ENCODE results near the gene WDR81. TPM values are rescaled to one million over a fixed set of nuclear protein-coding genes. Genes with fewer than 3 reads are reported as not detected.
A peak's percentile ranks its signal among the peaks of the same experiment; 100 is the strongest.

The WDR81 gene
- total and polyA plus RNA-seq, 2 experiments from 2014 or later: 3.5 to 14.5 TPM

DNA sequence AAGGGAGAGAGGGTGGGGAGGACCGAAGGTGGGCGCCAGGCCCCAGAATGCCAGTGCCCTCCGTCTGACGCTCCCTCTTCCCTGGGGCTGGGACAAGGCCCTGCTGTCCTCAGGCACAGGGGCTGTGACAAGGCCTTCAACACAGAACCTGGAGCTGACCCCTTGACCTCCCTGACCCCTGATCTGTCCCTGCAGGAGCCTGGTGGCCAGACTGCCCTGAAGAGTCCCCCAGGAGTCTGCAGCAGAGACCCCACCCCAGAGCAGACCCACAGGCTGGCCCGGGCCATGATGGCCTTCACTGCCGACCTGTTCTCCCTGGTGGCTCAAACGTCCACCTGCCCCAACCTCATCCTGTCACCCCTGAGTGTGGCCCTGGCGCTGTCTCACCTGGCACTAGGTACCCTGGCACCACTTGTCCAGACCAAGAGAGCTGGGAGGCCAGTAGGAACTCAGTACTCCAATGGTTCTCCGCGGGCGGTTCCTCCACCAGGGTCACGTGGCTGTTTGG lies 21.1 kb downstream of the WDR81 start:
- Histone ChIP-seq H3K79me2 (replicated peaks; ENCODE audit: insufficient read depth) (no peaks in the 10 kb centered on the region), H3K27ac (ENCODE audit: low read depth) (no peak overlapping the region), H3K36me3 (ENCODE audit: insufficient read depth) (no peaks in the 10 kb centered on the region), H3K4me2 (no peak overlapping the region), H4K20me1 (replicated peaks; ENCODE audit: insufficient read depth) (no peaks in the 10 kb centered on the region), H3K27me3 (ENCODE audit: insufficient read depth) (no peaks in the 10 kb centered on the region), H2AFZ (no peak overlapping the region), H3K4me3 (no peak overlapping the region), H3K4me1 (ENCODE audit: insufficient read depth) (no peaks in the 10 kb centered on the region), H3F3A (replicated peaks; ENCODE audit: low read depth) (no peaks in the 10 kb centered on the region; the same call in 1 of the 2 replicates), H3K9me2 (ENCODE audit: insufficient read depth) (no peaks in the 10 kb centered on the region)
- H3K36me3 Mint-ChIP-seq (ENCODE audit: low read depth): no peaks in the 10 kb centered on the region
- H3K27ac Mint-ChIP-seq: no peak overlapping the region
- H3K9me3 Mint-ChIP-seq: peaks cover 14% of the 10 kb centered on the region; the same call in 2 of the 3 replicates
- H3K4me3 Mint-ChIP-seq: no peak overlapping the region
- no peak for TF ChIP-seq STAT1 (IDR thresholded peaks at IDR 0.05; ENCODE audit: unreplicated experiment)
- no peak for ATAC-seq
- peaks cover 2% of the 10 kb centered on the region; the same call in 1 of the 3 replicates for H3K4me1 Mint-ChIP-seq
- peaks cover 8% of the 10 kb centered on the region for H3K27me3 Mint-ChIP-seq (ENCODE audit: insufficient read depth, low read depth, poor library complexity)
- no peak for DNase-seq (ENCODE audit: low spot score)

DNA sequence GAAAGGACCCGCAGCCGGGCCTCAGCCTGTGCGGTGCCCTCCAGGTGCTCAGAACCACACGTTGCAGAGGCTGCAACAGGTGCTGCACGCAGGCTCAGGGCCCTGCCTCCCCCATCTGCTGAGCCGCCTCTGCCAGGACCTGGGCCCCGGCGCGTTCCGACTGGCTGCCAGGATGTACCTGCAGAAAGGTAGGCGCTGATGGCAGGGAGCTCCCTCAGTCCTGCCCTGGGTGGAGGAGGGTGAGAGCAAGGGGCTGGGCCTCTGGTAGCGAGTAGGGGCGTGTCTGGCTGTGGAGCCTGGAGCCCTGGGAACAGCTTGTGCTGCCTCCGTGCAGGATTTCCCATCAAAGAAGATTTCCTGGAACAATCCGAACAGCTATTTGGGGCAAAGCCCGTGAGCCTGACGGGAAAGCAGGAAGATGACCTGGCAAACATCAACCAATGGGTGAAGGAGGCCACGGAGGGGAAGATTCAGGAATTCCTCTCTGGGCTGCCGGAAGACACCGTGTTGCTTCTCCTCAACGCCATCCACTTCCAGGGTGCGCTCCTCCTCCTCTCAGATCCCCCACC lies 22.6 kb downstream of the WDR81 start:
- peak; percentile 79 for ATAC-seq
- Histone ChIP-seq H3K4me3 (no peak overlapping the region), H2AFZ (peak overlapping the region; percentile 90; the same call in 1 of the 2 replicates), H3K27ac (ENCODE audit: low read depth) (no peak overlapping the region), H3K27me3 (ENCODE audit: insufficient read depth) (no peaks in the 10 kb centered on the region), H3K4me1 (ENCODE audit: insufficient read depth) (no peaks in the 10 kb centered on the region), H3K4me2 (peak overlapping the region; percentile 14; the same call in 1 of the 2 replicates), H4K20me1 (replicated peaks; ENCODE audit: insufficient read depth) (no peaks in the 10 kb centered on the region), H3K36me3 (ENCODE audit: insufficient read depth) (no peaks in the 10 kb centered on the region), H3F3A (replicated peaks; ENCODE audit: low read depth) (no peaks in the 10 kb centered on the region; the same call in 1 of the 2 replicates), H3K9me2 (ENCODE audit: insufficient read depth) (no peaks in the 10 kb centered on the region), H3K79me2 (replicated peaks; ENCODE audit: insufficient read depth) (no peaks in the 10 kb centered on the region)
- Mint-ChIP-seq H3K4me3 (no peak overlapping the region), H3K4me1 (peaks cover 2% of the 10 kb centered on the region; the same call in 1 of the 3 replicates), H3K27me3 (ENCODE audit: insufficient read depth, low read depth, poor library complexity) (peaks cover 8% of the 10 kb centered on the region), H3K36me3 (ENCODE audit: low read depth) (no peaks in the 10 kb centered on the region), H3K27ac (no peak overlapping the region), H3K9me3 (peaks cover 5% of the 10 kb centered on the region; the same call in 2 of the 3 replicates)
- peak; percentile 64 for DNase-seq (ENCODE audit: low spot score)
- no peak for TF ChIP-seq ZNF114 (CRISPR knock-in tag; IDR thresholded peaks at IDR 0.05)
- no peak for TF ChIP-seq NANOG (IDR thresholded peaks at IDR 0.05; ENCODE audit: borderline replicate concordance)
- TF ChIP-seq CREB1 (CRISPR knock-in tag; IDR thresholded peaks at IDR 0.05; ENCODE audit: low read depth): no peak
- TF ChIP-seq, protein P1, sequence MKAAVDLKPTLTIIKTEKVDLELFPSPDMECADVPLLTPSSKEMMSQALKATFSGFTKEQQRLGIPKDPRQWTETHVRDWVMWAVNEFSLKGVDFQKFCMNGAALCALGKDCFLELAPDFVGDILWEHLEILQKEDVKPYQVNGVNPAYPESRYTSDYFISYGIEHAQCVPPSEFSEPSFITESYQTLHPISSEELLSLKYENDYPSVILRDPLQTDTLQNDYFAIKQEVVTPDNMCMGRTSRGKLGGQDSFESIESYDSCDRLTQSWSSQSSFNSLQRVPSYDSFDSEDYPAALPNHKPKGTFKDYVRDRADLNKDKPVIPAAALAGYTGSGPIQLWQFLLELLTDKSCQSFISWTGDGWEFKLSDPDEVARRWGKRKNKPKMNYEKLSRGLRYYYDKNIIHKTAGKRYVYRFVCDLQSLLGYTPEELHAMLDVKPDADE (IDR thresholded peaks at IDR 0.05): no peak
- TF ChIP-seq ZNF331 (CRISPR knock-in tag; IDR thresholded peaks at IDR 0.05; ENCODE audit: low read depth): no peak
- TF ChIP-seq, protein P2, sequence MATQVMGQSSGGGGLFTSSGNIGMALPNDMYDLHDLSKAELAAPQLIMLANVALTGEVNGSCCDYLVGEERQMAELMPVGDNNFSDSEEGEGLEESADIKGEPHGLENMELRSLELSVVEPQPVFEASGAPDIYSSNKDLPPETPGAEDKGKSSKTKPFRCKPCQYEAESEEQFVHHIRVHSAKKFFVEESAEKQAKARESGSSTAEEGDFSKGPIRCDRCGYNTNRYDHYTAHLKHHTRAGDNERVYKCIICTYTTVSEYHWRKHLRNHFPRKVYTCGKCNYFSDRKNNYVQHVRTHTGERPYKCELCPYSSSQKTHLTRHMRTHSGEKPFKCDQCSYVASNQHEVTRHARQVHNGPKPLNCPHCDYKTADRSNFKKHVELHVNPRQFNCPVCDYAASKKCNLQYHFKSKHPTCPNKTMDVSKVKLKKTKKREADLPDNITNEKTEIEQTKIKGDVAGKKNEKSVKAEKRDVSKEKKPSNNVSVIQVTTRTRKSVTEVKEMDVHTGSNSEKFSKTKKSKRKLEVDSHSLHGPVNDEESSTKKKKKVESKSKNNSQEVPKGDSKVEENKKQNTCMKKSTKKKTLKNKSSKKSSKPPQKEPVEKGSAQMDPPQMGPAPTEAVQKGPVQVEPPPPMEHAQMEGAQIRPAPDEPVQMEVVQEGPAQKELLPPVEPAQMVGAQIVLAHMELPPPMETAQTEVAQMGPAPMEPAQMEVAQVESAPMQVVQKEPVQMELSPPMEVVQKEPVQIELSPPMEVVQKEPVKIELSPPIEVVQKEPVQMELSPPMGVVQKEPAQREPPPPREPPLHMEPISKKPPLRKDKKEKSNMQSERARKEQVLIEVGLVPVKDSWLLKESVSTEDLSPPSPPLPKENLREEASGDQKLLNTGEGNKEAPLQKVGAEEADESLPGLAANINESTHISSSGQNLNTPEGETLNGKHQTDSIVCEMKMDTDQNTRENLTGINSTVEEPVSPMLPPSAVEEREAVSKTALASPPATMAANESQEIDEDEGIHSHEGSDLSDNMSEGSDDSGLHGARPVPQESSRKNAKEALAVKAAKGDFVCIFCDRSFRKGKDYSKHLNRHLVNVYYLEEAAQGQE (IDR thresholded peaks at IDR 0.05; ENCODE audit: unreplicated experiment): no peak
- no peak for TF ChIP-seq STAT1 (IDR thresholded peaks at IDR 0.05; ENCODE audit: unreplicated experiment)
- TF ChIP-seq, protein P3, sequence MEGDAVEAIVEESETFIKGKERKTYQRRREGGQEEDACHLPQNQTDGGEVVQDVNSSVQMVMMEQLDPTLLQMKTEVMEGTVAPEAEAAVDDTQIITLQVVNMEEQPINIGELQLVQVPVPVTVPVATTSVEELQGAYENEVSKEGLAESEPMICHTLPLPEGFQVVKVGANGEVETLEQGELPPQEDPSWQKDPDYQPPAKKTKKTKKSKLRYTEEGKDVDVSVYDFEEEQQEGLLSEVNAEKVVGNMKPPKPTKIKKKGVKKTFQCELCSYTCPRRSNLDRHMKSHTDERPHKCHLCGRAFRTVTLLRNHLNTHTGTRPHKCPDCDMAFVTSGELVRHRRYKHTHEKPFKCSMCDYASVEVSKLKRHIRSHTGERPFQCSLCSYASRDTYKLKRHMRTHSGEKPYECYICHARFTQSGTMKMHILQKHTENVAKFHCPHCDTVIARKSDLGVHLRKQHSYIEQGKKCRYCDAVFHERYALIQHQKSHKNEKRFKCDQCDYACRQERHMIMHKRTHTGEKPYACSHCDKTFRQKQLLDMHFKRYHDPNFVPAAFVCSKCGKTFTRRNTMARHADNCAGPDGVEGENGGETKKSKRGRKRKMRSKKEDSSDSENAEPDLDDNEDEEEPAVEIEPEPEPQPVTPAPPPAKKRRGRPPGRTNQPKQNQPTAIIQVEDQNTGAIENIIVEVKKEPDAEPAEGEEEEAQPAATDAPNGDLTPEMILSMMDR (conservative IDR thresholded peaks at IDR 0.05; ENCODE audit: low read depth in 2 of 2): no peak
- no peak for TF ChIP-seq POLR2AphosphoS5 (IDR thresholded peaks at IDR 0.05; ENCODE audit: low read depth)
- TF ChIP-seq EZH2 (IDR thresholded peaks at IDR 0.05; ENCODE audit: low read depth, unreplicated experiment): no peak
- no peak for TF ChIP-seq EZH2phosphoT487 (IDR thresholded peaks at IDR 0.05; ENCODE audit: unreplicated experiment)
